ENCODE measurements around the gene SUGP2.

The SUGP2 gene

GRCh38 chr19:19064811-19065745 lies 31.8 kb upstream of the SUGP2 start:
- peak; percentile 14 for DNase-seq (ENCODE audit: low spot score)
- POLR2A ChIA-PET (ENCODE audit: low non-redundant PET): interaction anchor here (0.5 kb wide), 1 partner anchor 243 kb away, joined by 8 read pairs; no protein-coding TSS in a partner anchor
- CTCF ChIA-PET: no interaction called here
- no peak for TF ChIP-seq CTCF (conservative IDR thresholded peaks at IDR 0.05; ENCODE audit: low read depth)
- no peak overlapping the region; the same call in 1 of the 2 replicates for H3K27ac ChIP-seq

- H3K27ac ChIP-seq: peak overlapping the region; percentile 73
- TF ChIP-seq CTCF (conservative IDR thresholded peaks at IDR 0.05; ENCODE audit: low read depth): no peak
- ChIA-PET POLR2A (ENCODE audit: low non-redundant PET) (no interaction called here), CTCF (no interaction called here)
- DNase-seq (ENCODE audit: low spot score): peak; percentile 18
Observed at GRCh38 chr19:19064098-19064722, 30.9 kb upstream of the SUGP2 start.

- H3K27ac ChIP-seq: peak within 1 kb of the TSS; percentile 73
- CTCF ChIA-PET: no interaction called here
Observed at GRCh38 chr19:19063183-19064097, 30.1 kb upstream of the SUGP2 start, which contains the start of gene SLC25A42. SLC25A42 (plus strand) TSS chr19:19063994; CDS start chr19:19096125, 32,131 bp downstream.

GRCh38 chr19:19062454-19063182 lies 29.3 kb upstream of the SUGP2 start:
- CTCF ChIA-PET: interaction anchor here (0.6 kb wide), 1 partner anchor 9 kb away, joined by 3 read pairs; no protein-coding TSS in a partner anchor
- peak overlapping the region; percentile 73 for H3K27ac ChIP-seq
- POLR2A ChIA-PET (ENCODE audit: low non-redundant PET): no interaction called here
- no peak for TF ChIP-seq CTCF (conservative IDR thresholded peaks at IDR 0.05; ENCODE audit: low read depth)
- DNase-seq (ENCODE audit: low spot score): peak; percentile 42

More at GRCh38 chr19:19063183-19064097, 30.1 kb upstream of the SUGP2 start, which contains the start of gene SLC25A42:
- POLR2A ChIA-PET (ENCODE audit: low non-redundant PET): no interaction called here
- no peak for TF ChIP-seq CTCF (conservative IDR thresholded peaks at IDR 0.05; ENCODE audit: low read depth)
- peak; percentile 100 for DNase-seq (ENCODE audit: low spot score)

- ChIA-PET POLR2A (ENCODE audit: low non-redundant PET) (no interaction called here), CTCF (interaction anchor here (1.0 kb wide), 1 partner anchor 84 kb away, joined by 3 read pairs; no protein-coding TSS in a partner anchor)
- peak overlapping the region; percentile 73 for H3K27ac ChIP-seq
- TF ChIP-seq CTCF (conservative IDR thresholded peaks at IDR 0.05; ENCODE audit: low read depth): no peak
- DNase-seq (ENCODE audit: low spot score): no peak
Observed at GRCh38 chr19:19061506-19061905, 28.2 kb upstream of the SUGP2 start.
